ENCODE data around the gene ABCA4. TPM values are rescaled to one million over a fixed set of nuclear protein-coding genes. Genes with fewer than 3 reads are reported as not detected.
"Not testable (repeated sequence)": the region's sequence is repeated elsewhere in the genome, so short reads cannot be mapped to it uniquely, and the experiment has no call there.

The ABCA4 gene
- polyA plus RNA-seq, 1 experiment, result 0.25 TPM

DNA sequence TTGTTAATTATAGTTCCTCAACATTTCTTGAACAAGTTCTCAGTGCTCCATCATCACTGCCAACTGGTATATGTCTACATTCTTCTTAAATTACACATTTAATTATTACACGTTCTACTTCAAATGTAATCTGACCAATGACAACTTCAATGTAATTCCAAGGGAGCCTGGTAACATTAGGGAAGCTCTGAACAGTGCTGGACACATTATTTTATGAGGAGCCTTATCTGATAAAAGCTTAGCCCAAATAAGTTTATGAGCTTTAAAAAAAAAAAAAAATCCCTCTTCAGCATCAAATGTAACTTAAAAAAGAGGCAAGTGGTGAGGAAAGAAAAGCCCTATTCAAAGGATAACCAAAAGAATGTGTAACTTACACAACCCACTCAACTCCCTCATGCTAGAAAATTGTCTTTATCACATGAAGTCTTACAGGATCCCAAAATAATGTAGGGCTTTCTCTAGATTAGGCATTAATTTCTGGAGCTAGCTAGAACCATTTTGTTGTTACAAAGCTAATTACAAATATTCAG is 35.2 kb upstream of the ABCA4 start:
- no peaks in the 10 kb centered on the region for H3K27me3 ChIP-seq (ENCODE audit: control insufficient read depth, insufficient read depth, low read length)
- H3K36me3 ChIP-seq (ENCODE audit: control insufficient read depth, insufficient read depth, low read length), result no peaks in the 10 kb centered on the region
- TF ChIP-seq CTCF (IDR thresholded peaks at IDR 0.05; ENCODE audit: insufficient read depth, low read depth, low read length), result no peak
- CTCF ChIA-PET, result interaction anchor here (0.7 kb wide), 1 partner anchor 320 kb away, joined by 3 read pairs; no protein-coding TSS in a partner anchor
- H3K4me3 ChIP-seq (ENCODE audit: low read depth, low read length), result no peak overlapping the region
- DNase-seq (ENCODE audit: low read depth), result peak; percentile 48
- POLR2A ChIA-PET, result interaction anchor here (0.6 kb wide), 2 partner anchors 37 to 345 kb away, joined by 3 to 6 read pairs; no protein-coding TSS in a partner anchor

- POLR2A ChIA-PET, result no interaction called here
- no peak for TF ChIP-seq CTCF (IDR thresholded peaks at IDR 0.05; ENCODE audit: insufficient read depth, low read depth, low read length)
- no peaks in the 10 kb centered on the region for H3K36me3 ChIP-seq (ENCODE audit: control insufficient read depth, insufficient read depth, low read length)
- no peak for DNase-seq (ENCODE audit: low read depth)
- H3K4me3 ChIP-seq (ENCODE audit: low read depth, low read length), result no peak overlapping the region
- CTCF ChIA-PET, result no interaction called here
- no peaks in the 10 kb centered on the region for H3K27me3 ChIP-seq (ENCODE audit: control insufficient read depth, insufficient read depth, low read length)
Observed at GRCh38 chr1:94154989-94155388, 34.0 kb upstream of the ABCA4 start.

GRCh38 chr1:94153133-94153532 is 32.2 kb upstream of the ABCA4 start:
- CTCF ChIA-PET, result no interaction called here
- POLR2A ChIA-PET, result no interaction called here
- no peak overlapping the region for H3K4me3 ChIP-seq (ENCODE audit: low read depth, low read length)
- no peak for DNase-seq (ENCODE audit: low read depth)
- no peaks in the 10 kb centered on the region for H3K27me3 ChIP-seq (ENCODE audit: control insufficient read depth, insufficient read depth, low read length)
- no peak for TF ChIP-seq CTCF (IDR thresholded peaks at IDR 0.05; ENCODE audit: insufficient read depth, low read depth, low read length)
- no peaks in the 10 kb centered on the region for H3K36me3 ChIP-seq (ENCODE audit: control insufficient read depth, insufficient read depth, low read length)

DNA sequence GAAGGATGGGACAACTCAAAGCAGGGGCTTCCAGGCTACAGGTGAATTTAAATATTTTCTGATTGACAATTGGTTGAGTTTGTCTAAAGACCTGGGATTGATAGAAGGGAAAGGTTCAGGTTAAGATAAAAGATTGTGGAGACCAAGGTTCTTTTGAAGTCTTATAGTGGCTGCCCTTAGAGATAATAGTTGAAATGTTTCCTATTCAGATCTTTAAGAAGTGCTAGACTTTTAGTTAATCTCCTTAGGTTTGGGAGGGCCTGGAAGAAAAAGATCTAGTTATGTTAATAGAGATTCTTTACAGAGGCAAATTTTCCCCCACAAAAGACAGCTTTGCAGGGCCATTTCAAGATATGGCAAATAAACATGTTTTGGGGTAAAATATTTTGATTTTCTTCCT is 28.2 kb upstream of the ABCA4 start:
- H3K36me3 ChIP-seq (ENCODE audit: control insufficient read depth, insufficient read depth, low read length); POLR2A ChIA-PET; H3K27me3 ChIP-seq (ENCODE audit: control insufficient read depth, insufficient read depth, low read length); DNase-seq (ENCODE audit: low read depth); CTCF ChIA-PET; H3K4me3 ChIP-seq (ENCODE audit: low read depth, low read length): not testable (repeated sequence)

- DNase-seq (ENCODE audit: low read depth), result no peak
- ChIA-PET CTCF (no interaction called here), POLR2A (no interaction called here)
- Histone ChIP-seq H3K36me3 (ENCODE audit: control insufficient read depth, insufficient read depth, low read length) (no peaks in the 10 kb centered on the region), H3K4me3 (ENCODE audit: low read depth, low read length) (no peak overlapping the region), H3K27me3 (ENCODE audit: control insufficient read depth, insufficient read depth, low read length) (no peaks in the 10 kb centered on the region)
- TF ChIP-seq CTCF (IDR thresholded peaks at IDR 0.05; ENCODE audit: insufficient read depth, low read depth, low read length), result no peak
Observed at GRCh38 chr1:94146273-94146672, 25.3 kb upstream of the ABCA4 start.

GRCh38 chr1:94144836-94145235 is 23.9 kb upstream of the ABCA4 start:
- ChIA-PET CTCF (interaction anchor here (0.6 kb wide), 2 partner anchors 157 to 661 kb away, joined by 3 read pairs; no protein-coding TSS in a partner anchor), POLR2A (no interaction called here)
- Histone ChIP-seq H3K27me3 (ENCODE audit: control insufficient read depth, insufficient read depth, low read length) (no peaks in the 10 kb centered on the region), H3K4me3 (ENCODE audit: low read depth, low read length) (no peak overlapping the region), H3K36me3 (ENCODE audit: control insufficient read depth, insufficient read depth, low read length) (no peaks in the 10 kb centered on the region)
- no peak for DNase-seq (ENCODE audit: low read depth)
- TF ChIP-seq CTCF (IDR thresholded peaks at IDR 0.05; ENCODE audit: insufficient read depth, low read depth, low read length), result no peak
